HepG2 (cell line): ENCODE measurements around the gene GPC6.

Source experiments
- ATF2 ChIP-seq: sonication (generic); formaldehyde crosslinking; IDR thresholded peaks from 2 replicates; pipeline ENCODE4 v1.4.0; 2020; ENCODE audit warnings: missing genetic modification reagents
- CHD2 ChIP-seq: IDR thresholded peaks from 2 replicates; pipeline ENCODE4 v1.6.1; 2011; ENCODE audit warnings: low read depth, low read length, improper control_type of control experiment
- CTCF ChIP-seq: sonication (generic); formaldehyde crosslinking; IDR thresholded peaks from 2 replicates; pipeline ENCODE4 v1.5.0; 2020; ENCODE audit warnings: mild to moderate bottlenecking, missing genetic modification reagents, moderate library complexity
- EP300 ChIP-seq, 3 experiments: sonication (generic) in 1 of 3; formaldehyde crosslinking in 1 of 3; IDR thresholded peaks; 2 replicates each; pipeline versions ENCODE4 v1.5.1 to v1.6.1; 2011 to 2020; ENCODE audit warnings: low read depth in 2 of 3, low read length in 2 of 3, borderline replicate concordance in 1 of 3, improper control_type of control experiment in 1 of 3, mild to moderate bottlenecking in 1 of 3, missing genetic modification reagents in 1 of 3, moderate library complexity in 1 of 3
- EZH2 ChIP-seq: conservative IDR thresholded peaks from 2 replicates; pipeline ENCODE4 v1.6.1; 2012; ENCODE audit warnings: mild to moderate bottlenecking, low read depth, low read length, moderate library complexity
- HDAC2 ChIP-seq: sonication (generic); formaldehyde crosslinking; IDR thresholded peaks from 2 replicates; pipeline ENCODE4 v1.4.0; 2020; ENCODE audit warnings: missing genetic modification reagents
- MTF1 ChIP-seq: sonication (generic); formaldehyde crosslinking; IDR thresholded peaks from 2 replicates; pipeline ENCODE4 v1.5.0; 2020; ENCODE audit warnings: missing genetic modification reagents
- REST ChIP-seq, 2 experiments: IDR thresholded peaks; 2 replicates each; pipeline ENCODE4 v1.6.1; 2011 to 2012; ENCODE audit warnings: low read length in 2 of 2, borderline replicate concordance in 1 of 2, low read depth in 1 of 2, mild to moderate bottlenecking in 1 of 2, moderate library complexity in 1 of 2
- RNF2 ChIP-seq: fragments of 450-650 bp; conservative IDR thresholded peaks from 2 replicates; pipeline ENCODE4 v1.6.1; 2016; ENCODE audit warnings: low read depth
- ZBTB33 ChIP-seq: sonication (generic); formaldehyde crosslinking; IDR thresholded peaks from 2 replicates; pipeline ENCODE4 v1.4.0; 2020; ENCODE audit warnings: missing genetic modification reagents
- ZNF614 ChIP-seq: IDR thresholded peaks from 2 replicates; pipeline ENCODE4 v1.6.1; 2018; ENCODE audit warnings: missing biosample characterization, missing genetic modification reagents, inconsistent platforms, borderline replicate concordance
- ZNF616 ChIP-seq: sonication (generic); formaldehyde crosslinking; IDR thresholded peaks from 2 replicates; pipeline ENCODE4 v1.5.0; 2020; ENCODE audit warnings: low read depth, mild to moderate bottlenecking, missing genetic modification reagents
- ZNF780A ChIP-seq: sonication (generic); formaldehyde crosslinking; IDR thresholded peaks from 2 replicates; pipeline ENCODE4 v1.8.0; 2022; ENCODE audit warnings: mild to moderate bottlenecking, missing genetic modification reagents, moderate library complexity

- no peak for TF ChIP-seq EP300 (IDR thresholded peaks at IDR 0.05; ENCODE audit: low read depth in 2 of 2, low read length in 2 of 2)
- no peak for TF ChIP-seq EP300 (CRISPR knock-in tag; IDR thresholded peaks at IDR 0.05; ENCODE audit: borderline replicate concordance)
- TF ChIP-seq MTF1 (CRISPR knock-in tag), result no peak
- TF ChIP-seq ZBTB33 (CRISPR knock-in tag), result no peak
- no peak for TF ChIP-seq REST (IDR thresholded peaks at IDR 0.05; ENCODE audit: borderline replicate concordance in 1 of 2, low read depth in 1 of 2, low read length in 2 of 2)
- TF ChIP-seq ZNF616 (CRISPR knock-in tag), result no peak
- TF ChIP-seq HDAC2, result no peak
- no peak for TF ChIP-seq EZH2
- TF ChIP-seq ATF2, result no peak
- TF ChIP-seq ZNF614 (CRISPR knock-in tag), result no peak
- TF ChIP-seq ZNF780A (CRISPR knock-in tag), result no peak
- no peak for TF ChIP-seq CTCF
- no peak for TF ChIP-seq CHD2
- no peak for TF ChIP-seq RNF2
These were observed 846.6 kb downstream of the GPC6 start for GRCh38 chr13:94073007-94073744.
